Loucy (cell line): Measurements from ENCODE around the gene SASH1.

ENCODE experiments used
- H2AFZ ChIP-seq: fragments of 200-600 bp; sonication (generic); 2 replicates; pipeline ENCODE4 v1.6.0; 2016; ENCODE audit warnings: antibody characterized with exemption, mild to moderate bottlenecking, low read length, moderate library complexity
- H3F3A ChIP-seq: fragments of 200-600 bp; 2 replicates; pipeline ENCODE4 v1.6.0; 2016; ENCODE audit warnings: antibody characterized with exemption, low read depth, mild to moderate bottlenecking
- H3K27me3 ChIP-seq: fragments of 200-600 bp; sonication (generic); 2 replicates; pipeline ENCODE4 v1.6.1; 2014; ENCODE audit warnings: low read length, mild to moderate bottlenecking; ENCODE audit not compliant: insufficient read depth, poor library complexity, severe bottlenecking
- H3K36me3 ChIP-seq: fragments of 200-600 bp; sonication (generic); 2 replicates; pipeline ENCODE4 v1.6.1; 2016; ENCODE audit warnings: low read length; ENCODE audit not compliant: insufficient read depth
- H3K4me1 ChIP-seq: fragments of 200-600 bp; sonication (generic); 2 replicates; pipeline ENCODE4 v1.5.1; 2014; ENCODE audit warnings: low read length, mild to moderate bottlenecking; ENCODE audit not compliant: insufficient read depth, poor library complexity, severe bottlenecking
- H3K4me2 ChIP-seq: fragments of 200-600 bp; sonication (generic); 2 replicates; pipeline ENCODE4 v1.6.0; 2014; ENCODE audit warnings: antibody characterized with exemption, low read length, low read depth, mild to moderate bottlenecking; ENCODE audit not compliant: poor library complexity, severe bottlenecking
- H3K4me3 ChIP-seq: fragments of 200-600 bp; sonication (generic); 2 replicates; pipeline ENCODE4 v1.5.1; 2014; ENCODE audit warnings: low read length, mild to moderate bottlenecking, mixed read lengths; ENCODE audit not compliant: poor library complexity, severe bottlenecking
- H3K79me2 ChIP-seq: fragments of 200-600 bp; sonication (generic); 2 replicates; pipeline ENCODE4 v1.6.1; 2014; ENCODE audit warnings: low read length; ENCODE audit not compliant: insufficient read depth
- H3K9ac ChIP-seq: fragments of 200-600 bp; sonication (generic); 2 replicates; pipeline ENCODE4 v1.6.0; 2014; ENCODE audit warnings: mild to moderate bottlenecking, low read depth, low read length, moderate library complexity; ENCODE audit not compliant: poor library complexity, severe bottlenecking
- H3K9me2 ChIP-seq: fragments of 200-600 bp; sonication (generic); replicated peaks from 2 replicates; pipeline ENCODE4 v1.6.1; 2016; ENCODE audit warnings: low read depth, low read length, mixed read lengths
- H3K9me3 ChIP-seq: fragments of 200-600 bp; sonication (generic); 2 replicates; pipeline ENCODE4 v1.6.1; 2014; ENCODE audit warnings: mild to moderate bottlenecking, antibody characterized with exemption, low read length, low read depth; ENCODE audit not compliant: insufficient read depth
- H4K20me1 ChIP-seq: fragments of 200-600 bp; sonication (generic); 2 replicates; pipeline ENCODE4 v1.6.0; 2014; ENCODE audit warnings: antibody characterized with exemption, low read length, mild to moderate bottlenecking; ENCODE audit not compliant: insufficient read depth, poor library complexity, severe bottlenecking
- EZH2phosphoT487 ChIP-seq: fragments of 200-600 bp; IDR thresholded peaks from 2 replicates; pipeline ENCODE4 v1.6.1; 2018; ENCODE audit warnings: antibody characterized with exemption, mild to moderate bottlenecking, moderate library complexity, borderline replicate concordance
- TF ChIP-seq, protein P1 (sequence below): fragments of 200-600 bp; sonication (generic); conservative IDR thresholded peaks from 2 replicates; pipeline ENCODE4 v1.5.1; 2014; ENCODE audit warnings: mild to moderate bottlenecking, antibody characterized with exemption, low read length

The SASH1 gene

GRCh38 chr6:148494226-148494625, 151.6 kb downstream of the SASH1 start:
- H3K9ac ChIP-seq: no peak overlapping the region
- H2AFZ ChIP-seq: no peak overlapping the region
- H4K20me1 ChIP-seq: no peaks in the 10 kb centered on the region
- no peaks in the 10 kb centered on the region for H3K79me2 ChIP-seq
- H3F3A ChIP-seq: no peaks in the 10 kb centered on the region
- TF ChIP-seq EZH2phosphoT487: no peak
- TF ChIP-seq, protein P1, sequence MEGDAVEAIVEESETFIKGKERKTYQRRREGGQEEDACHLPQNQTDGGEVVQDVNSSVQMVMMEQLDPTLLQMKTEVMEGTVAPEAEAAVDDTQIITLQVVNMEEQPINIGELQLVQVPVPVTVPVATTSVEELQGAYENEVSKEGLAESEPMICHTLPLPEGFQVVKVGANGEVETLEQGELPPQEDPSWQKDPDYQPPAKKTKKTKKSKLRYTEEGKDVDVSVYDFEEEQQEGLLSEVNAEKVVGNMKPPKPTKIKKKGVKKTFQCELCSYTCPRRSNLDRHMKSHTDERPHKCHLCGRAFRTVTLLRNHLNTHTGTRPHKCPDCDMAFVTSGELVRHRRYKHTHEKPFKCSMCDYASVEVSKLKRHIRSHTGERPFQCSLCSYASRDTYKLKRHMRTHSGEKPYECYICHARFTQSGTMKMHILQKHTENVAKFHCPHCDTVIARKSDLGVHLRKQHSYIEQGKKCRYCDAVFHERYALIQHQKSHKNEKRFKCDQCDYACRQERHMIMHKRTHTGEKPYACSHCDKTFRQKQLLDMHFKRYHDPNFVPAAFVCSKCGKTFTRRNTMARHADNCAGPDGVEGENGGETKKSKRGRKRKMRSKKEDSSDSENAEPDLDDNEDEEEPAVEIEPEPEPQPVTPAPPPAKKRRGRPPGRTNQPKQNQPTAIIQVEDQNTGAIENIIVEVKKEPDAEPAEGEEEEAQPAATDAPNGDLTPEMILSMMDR: no peak
- no peaks in the 10 kb centered on the region for H3K9me3 ChIP-seq
- H3K4me3 ChIP-seq: no peak overlapping the region
- H3K4me2 ChIP-seq: no peak overlapping the region
- no peaks in the 10 kb centered on the region for H3K9me2 ChIP-seq
- H3K27me3 ChIP-seq: no peaks in the 10 kb centered on the region
- no peaks in the 10 kb centered on the region for H3K36me3 ChIP-seq
- H3K4me1 ChIP-seq: no peaks in the 10 kb centered on the region

- H3K4me2 ChIP-seq: no peak overlapping the region
- no peak overlapping the region for H3K4me3 ChIP-seq
- H3K9ac ChIP-seq: no peak overlapping the region
- H4K20me1 ChIP-seq: no peaks in the 10 kb centered on the region
- no peaks in the 10 kb centered on the region for H3K9me3 ChIP-seq
- H3K79me2 ChIP-seq: no peaks in the 10 kb centered on the region
- no peaks in the 10 kb centered on the region for H3F3A ChIP-seq
- H3K4me1 ChIP-seq: no peaks in the 10 kb centered on the region
- H3K27me3 ChIP-seq: no peaks in the 10 kb centered on the region
- H3K9me2 ChIP-seq: no peaks in the 10 kb centered on the region
- TF ChIP-seq, protein P1: no peak
- no peak for TF ChIP-seq EZH2phosphoT487
- H3K36me3 ChIP-seq: no peaks in the 10 kb centered on the region
- H2AFZ ChIP-seq: no peak overlapping the region
Measured at GRCh38 chr6:148495029-148495428, 152.4 kb downstream of the SASH1 start.

GRCh38 chr6:148497257-148497656, 154.6 kb downstream of the SASH1 start:
- Histone ChIP-seq H2AFZ (no peak overlapping the region; the same call in 1 of the 2 replicates), H3K4me2 (no peak overlapping the region), H3K27me3 (no peaks in the 10 kb centered on the region), H3K4me3 (no peak overlapping the region), H3K36me3 (no peaks in the 10 kb centered on the region), H3F3A (no peaks in the 10 kb centered on the region), H3K79me2 (no peaks in the 10 kb centered on the region), H3K9me3 (no peaks in the 10 kb centered on the region), H4K20me1 (no peaks in the 10 kb centered on the region), H3K4me1 (no peaks in the 10 kb centered on the region), H3K9me2 (no peaks in the 10 kb centered on the region), H3K9ac (no peak overlapping the region)
- TF ChIP-seq EZH2phosphoT487: no peak
- TF ChIP-seq, protein P1: no peak
